PFSK-1 (cell line): Measurements from ENCODE around the gene MED26.
A peak's percentile ranks its signal among the peaks of the same experiment; 100 is the strongest.

ENCODE experiments used
- FOXP2 ChIP-seq: optimal IDR thresholded peaks from 2 replicates; pipeline ENCODE3; 2011; ENCODE audit warnings: borderline replicate concordance, control low read depth, inconsistent platforms; ENCODE audit not compliant: insufficient read depth; ENCODE audit errors: extremely low read length, extremely low read depth
- POLR2AphosphoS5 ChIP-seq: IDR thresholded peaks from 2 replicates; pipeline ENCODE4 v1.6.1; 2012; ENCODE audit warnings: low read depth, mild to moderate bottlenecking, control low read depth, low read length, moderate library complexity
- SIN3A ChIP-seq: IDR thresholded peaks from 2 replicates; pipeline ENCODE4 v1.6.1; 2012; ENCODE audit warnings: mild to moderate bottlenecking, low read length, moderate library complexity, borderline replicate concordance; ENCODE audit not compliant: insufficient read depth
- TAF1 ChIP-seq: IDR thresholded peaks from 2 replicates; pipeline ENCODE4 v1.6.1; 2012; ENCODE audit warnings: low read length, control low read depth, borderline replicate concordance; ENCODE audit not compliant: insufficient read depth
- TF ChIP-seq, protein P1 (sequence below), 2 experiments: IDR thresholded peaks; 2 replicates each; pipeline versions ENCODE4 v1.6.1 to v1.8.0; 2011 to 2012; ENCODE audit warnings: low read depth in 2 of 2, low read length in 2 of 2, control low read depth in 1 of 2, inconsistent platforms in 1 of 2, mild to moderate bottlenecking in 1 of 2, moderate library complexity in 1 of 2; ENCODE audit not compliant: insufficient read depth in 1 of 2

The MED26 gene

DNA sequence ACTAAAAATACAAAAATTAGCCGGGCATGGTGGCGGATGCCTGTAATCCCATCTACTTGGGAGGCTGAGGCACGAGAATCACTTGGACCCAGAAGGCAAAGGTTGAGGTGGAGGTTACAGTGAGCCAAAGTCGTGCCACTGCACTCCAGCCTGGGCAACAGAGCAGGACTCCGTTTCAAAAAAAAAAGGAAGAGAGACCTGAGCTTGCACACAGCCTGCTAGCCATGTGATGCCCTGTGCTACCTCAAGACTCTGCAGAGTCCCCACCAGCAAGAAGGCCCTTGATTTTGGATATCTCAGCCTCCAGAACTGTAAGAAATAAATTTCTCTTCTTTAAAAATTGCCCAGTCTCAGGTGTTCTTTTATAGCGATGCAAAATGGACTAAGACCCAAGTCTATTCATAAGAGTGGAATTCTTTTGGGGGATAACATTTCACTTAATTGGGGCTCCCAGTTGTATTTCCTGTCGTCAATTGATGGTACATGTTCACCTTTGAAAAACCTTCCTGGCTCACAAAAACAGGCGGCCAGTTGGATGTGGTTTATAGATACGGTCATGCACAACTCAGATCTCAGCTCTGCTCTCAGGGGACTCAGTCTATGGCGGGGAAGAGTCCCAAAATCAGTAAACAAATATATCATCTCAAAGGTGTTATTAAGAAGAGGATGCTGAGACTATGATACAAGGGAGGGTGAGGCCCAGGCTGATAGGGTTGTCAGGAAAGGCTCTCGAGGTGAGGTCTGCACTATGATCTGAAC, 83.4 kb downstream of the MED26 start:
- no peak for TF ChIP-seq TAF1
- TF ChIP-seq, protein P1, sequence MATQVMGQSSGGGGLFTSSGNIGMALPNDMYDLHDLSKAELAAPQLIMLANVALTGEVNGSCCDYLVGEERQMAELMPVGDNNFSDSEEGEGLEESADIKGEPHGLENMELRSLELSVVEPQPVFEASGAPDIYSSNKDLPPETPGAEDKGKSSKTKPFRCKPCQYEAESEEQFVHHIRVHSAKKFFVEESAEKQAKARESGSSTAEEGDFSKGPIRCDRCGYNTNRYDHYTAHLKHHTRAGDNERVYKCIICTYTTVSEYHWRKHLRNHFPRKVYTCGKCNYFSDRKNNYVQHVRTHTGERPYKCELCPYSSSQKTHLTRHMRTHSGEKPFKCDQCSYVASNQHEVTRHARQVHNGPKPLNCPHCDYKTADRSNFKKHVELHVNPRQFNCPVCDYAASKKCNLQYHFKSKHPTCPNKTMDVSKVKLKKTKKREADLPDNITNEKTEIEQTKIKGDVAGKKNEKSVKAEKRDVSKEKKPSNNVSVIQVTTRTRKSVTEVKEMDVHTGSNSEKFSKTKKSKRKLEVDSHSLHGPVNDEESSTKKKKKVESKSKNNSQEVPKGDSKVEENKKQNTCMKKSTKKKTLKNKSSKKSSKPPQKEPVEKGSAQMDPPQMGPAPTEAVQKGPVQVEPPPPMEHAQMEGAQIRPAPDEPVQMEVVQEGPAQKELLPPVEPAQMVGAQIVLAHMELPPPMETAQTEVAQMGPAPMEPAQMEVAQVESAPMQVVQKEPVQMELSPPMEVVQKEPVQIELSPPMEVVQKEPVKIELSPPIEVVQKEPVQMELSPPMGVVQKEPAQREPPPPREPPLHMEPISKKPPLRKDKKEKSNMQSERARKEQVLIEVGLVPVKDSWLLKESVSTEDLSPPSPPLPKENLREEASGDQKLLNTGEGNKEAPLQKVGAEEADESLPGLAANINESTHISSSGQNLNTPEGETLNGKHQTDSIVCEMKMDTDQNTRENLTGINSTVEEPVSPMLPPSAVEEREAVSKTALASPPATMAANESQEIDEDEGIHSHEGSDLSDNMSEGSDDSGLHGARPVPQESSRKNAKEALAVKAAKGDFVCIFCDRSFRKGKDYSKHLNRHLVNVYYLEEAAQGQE (IDR thresholded peaks at IDR 0.05; ENCODE audit: insufficient read depth in 1 of 2, low read depth in 2 of 2, low read length in 2 of 2): no peak
- no peak for TF ChIP-seq FOXP2
- no peak for TF ChIP-seq POLR2AphosphoS5
- no peak for TF ChIP-seq SIN3A

DNA sequence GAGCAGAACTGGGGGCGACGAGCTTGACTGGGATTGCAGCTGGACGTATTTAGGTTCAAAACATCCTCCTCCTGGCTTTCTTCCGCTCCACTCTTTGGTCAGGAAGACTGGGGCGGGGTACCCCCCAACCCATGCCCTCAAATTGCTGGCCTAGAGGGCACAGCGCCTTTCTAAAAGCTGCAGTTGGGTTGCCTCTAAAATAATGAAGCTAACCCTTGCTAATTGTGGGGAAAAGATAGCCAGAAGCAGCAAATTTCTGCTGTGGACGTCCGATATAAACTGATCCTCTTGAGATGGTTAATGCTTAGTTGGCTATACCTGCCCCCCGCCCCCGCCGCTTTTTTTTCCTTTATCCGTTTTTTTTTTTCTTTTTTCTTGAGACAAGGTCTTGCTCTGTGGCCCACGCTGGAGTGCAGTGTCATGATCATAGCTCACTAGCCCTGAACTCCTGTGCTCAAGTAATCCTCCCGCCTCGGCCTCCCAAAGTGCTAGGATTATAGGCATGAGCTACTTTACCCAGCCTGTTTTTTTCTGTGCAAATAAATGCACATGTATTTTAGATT, 85.0 kb downstream of the MED26 start:
- TF ChIP-seq TAF1: no peak
- no peak for TF ChIP-seq POLR2AphosphoS5
- TF ChIP-seq SIN3A: no peak
- TF ChIP-seq, protein P1 (IDR thresholded peaks at IDR 0.05; ENCODE audit: insufficient read depth in 1 of 2, low read depth in 2 of 2, low read length in 2 of 2): no peak
- TF ChIP-seq FOXP2: no peak

DNA sequence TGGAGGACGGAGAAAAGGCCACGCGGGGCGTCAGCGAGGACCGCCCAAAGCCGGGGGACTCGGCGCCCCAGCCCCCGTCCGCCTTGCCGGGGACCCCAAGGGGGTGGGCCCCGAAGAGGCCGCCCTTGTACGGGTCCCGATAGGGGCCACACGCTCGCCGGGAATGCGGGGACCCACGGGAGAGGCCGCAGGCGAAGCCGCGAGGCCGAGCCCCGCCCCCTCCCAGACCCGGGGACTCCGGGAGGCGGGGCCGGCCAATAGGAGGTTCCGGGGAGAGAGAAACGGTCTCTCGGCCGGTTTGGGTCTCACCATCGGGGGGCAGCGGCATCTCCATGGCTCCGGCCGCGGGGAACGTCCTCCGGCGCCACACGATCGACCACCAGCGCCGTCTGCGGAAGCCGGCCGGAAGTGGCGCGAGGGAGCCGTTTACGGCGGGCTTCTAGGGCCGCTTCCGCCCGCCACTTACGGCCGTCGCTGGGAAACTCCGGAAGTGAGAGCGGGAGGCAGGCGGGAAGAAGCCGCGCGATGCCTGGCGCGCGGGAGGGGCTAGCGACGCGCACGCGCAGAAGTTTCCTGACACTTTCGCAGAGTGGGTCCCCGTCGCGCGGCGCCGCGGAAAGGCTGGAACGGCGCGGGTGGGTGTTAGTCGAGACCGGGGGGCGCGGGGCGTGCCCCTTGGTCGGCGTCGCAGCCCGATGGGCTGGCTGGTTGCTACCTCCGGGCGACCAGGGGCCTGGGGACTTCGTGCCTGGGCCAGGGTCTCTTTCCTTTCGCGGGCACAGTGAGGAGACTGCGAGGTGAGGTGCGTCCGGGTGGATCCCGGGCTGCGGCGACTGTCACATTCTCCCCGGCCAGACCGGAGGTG, 85.7 kb downstream of the MED26 start, which contains the start of gene CHERP:
CHERP (minus strand) TSS at position 393 of the 865 bp plus-strand sequence; CDS start at position 334, 59 bp downstream.
- TF ChIP-seq SIN3A (peak; percentile 57; the same call in 1 of the 2 replicates), FOXP2 (peak; percentile 50), TAF1 (peak; percentile 78; the same call in 1 of the 2 replicates), POLR2AphosphoS5 (peak; percentile 94)
- TF ChIP-seq, protein P1 (IDR thresholded peaks at IDR 0.05; ENCODE audit: insufficient read depth in 1 of 2, low read depth in 2 of 2, low read length in 2 of 2): no peak

DNA sequence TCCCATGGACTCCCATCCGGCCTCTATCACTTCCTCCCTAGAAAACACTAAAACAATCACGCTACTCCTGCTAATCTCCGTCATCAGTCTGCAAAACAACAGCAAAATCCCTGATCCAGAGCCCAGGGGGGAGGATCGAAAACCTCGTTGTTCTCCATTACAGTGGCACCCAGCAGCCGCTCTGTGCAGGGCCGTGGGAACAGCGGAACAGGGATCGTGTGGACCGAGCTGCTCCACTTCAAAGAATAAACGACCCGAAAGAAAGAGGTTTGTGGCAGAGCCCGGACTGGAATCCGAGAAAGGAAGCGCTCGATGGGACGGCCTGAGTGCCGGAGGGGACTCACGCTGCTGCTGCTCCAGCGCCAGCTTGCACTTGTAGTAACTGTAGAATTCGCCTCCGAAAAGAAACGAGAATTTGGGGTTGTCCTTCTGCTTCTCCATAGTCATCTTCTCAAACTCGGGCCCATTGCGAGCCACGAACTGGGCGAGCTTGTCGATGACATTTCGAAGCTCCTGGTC, 86.4 kb downstream of the MED26 start:
- TF ChIP-seq, protein P1 (IDR thresholded peaks at IDR 0.05; ENCODE audit: insufficient read depth in 1 of 2, low read depth in 2 of 2, low read length in 2 of 2): 0 out of 4 replicates have a peak, but pooled peaks of 1 of the 2 experiments have one; percentile 38
- TF ChIP-seq TAF1 (no peak), FOXP2 (no peak), POLR2AphosphoS5 (no peak), SIN3A (no peak)
